Stimulated activated CD4-positive, alpha-beta T cell treated with anti-CD3 and anti-CD28 coated beads, Interleukin-15, amount 100 ng/mL, for 24 hours (primary cell): ENCODE results near the gene DSCAM.
"Not testable (repeated sequence)": the region's sequence is repeated elsewhere in the genome, so short reads cannot be mapped to it uniquely, and the experiment has no call there.

Experiments
- DNase-seq: peaks from one replicate; pipeline ENCODE4 v3.0.0-alpha.2; 2020

DSCAM gene

DNA sequence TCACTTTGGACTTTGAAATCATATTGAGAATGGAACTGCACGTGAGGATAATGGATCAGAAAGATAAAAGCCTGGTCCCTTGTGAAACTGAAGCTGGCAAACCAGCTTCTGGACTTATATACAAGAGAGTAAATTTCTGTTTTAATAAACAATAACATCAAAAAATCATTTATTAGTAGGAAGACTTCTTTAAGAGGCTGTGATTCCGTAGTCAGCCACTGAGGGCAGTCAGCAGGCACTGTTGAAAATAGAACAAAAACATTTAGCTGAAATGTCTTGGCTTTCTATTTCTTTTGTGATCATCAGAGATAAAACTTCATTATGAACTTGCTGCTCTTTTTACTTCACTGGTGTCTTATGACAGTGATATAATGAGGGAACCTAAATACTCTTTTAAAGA is 490.3 kb downstream of the DSCAM start:
- no peak for DNase-seq

DNA sequence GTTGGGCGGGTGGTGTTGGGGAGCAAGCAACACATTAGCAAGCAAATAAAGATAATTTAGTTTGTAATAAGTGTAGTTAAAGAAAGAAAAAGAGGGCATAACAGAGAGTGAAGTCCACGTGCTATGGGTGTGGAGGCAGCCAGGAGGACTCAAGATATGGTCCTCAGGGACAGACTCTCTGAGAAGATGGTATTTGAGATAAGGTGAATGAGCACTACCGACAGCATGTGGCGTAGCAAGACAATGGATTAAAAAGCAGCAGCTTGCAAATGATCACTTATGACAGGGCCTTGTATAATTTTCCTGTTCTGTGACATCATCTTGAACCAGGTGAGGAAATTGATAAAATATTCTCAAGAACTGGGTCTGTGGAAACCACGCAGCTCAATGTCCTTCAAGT is 491.9 kb downstream of the DSCAM start:
- DNase-seq: no peak

DNA sequence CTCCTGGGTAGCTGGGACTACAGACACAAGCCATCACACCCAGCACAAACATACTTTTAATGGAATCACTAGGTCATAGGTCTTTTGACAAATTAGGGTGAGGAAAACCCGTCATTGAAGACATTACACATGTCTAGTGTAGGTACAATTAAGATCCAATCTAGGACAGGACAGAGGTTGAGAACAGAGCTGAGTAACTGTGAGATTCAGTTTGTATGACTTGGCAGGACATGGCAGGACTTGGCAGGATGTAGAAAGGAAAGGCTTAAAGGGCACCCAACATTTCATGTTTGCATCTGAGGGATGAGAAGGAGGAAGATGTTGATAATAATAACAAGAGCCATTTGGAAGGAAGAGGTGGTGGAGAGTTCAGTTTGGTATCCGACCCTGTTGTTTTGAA is 496.0 kb downstream of the DSCAM start:
- DNase-seq: no peak

DNA sequence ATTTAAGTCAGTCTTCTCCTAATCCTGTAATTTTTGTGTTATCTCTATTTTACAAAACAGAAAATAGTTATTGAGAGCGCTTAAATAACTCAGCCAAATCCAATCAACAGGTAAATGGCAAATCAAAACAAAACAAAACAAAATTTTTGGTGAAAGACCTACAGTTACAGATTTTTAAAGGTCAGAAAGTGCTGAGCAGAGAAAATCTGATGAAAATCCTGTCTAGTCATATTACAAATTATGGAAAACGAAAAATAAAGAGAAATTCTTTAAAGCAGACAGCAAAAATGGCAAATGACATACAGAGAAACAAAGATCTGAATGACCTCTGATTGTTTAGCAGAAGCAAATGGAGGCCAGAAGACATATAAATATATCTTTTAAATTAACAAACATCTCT is 497.4 kb downstream of the DSCAM start:
- no peak for DNase-seq

DNA sequence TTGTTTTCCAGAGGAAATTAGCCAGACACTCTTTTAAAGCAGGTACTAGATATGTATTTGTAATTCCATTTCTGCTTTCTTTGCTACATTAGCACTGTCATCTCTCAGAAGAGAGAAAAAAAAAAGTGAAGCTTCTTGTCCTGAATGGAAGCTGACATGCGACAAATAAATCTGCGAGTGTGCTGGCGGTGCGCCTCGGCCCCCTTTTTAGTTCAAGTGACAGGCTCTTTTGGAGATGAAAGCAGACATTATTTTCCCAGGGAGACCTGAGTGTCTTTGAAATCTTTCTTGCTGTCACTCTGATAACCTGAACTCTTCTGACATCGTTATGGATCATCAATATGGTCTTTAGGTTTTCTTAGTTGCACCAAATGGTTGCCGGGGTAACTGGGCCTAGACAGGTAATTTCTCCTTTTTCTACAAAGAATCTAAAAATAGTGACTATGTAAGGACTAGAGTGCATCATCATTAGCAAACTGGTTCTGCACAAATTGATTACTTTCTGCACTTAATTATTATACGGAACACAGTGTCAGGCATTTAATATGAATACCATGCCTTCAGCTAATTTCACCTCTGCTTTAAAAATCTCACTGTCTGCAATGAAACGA is 501.1 kb downstream of the DSCAM start:
- DNase-seq: no peak

DNA sequence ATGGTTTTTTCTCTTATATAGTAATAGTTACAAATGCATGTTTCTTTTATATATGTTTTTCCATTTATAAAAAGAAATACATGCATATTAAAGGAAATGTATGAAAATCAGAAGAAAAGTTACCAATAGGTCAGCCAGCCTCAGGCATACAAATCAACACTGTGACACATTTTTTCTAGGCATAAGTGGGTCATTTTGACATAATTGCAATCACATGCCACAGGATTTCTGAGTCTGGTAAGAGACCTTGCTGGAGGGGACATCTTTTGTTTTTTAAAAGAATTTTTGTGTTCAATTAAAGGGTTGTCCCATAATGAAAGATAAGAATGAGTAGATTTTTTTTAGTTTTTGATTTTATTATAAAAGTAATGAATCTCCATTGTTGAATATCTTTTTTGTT is 506.6 kb downstream of the DSCAM start:
- no peak for DNase-seq

DNA sequence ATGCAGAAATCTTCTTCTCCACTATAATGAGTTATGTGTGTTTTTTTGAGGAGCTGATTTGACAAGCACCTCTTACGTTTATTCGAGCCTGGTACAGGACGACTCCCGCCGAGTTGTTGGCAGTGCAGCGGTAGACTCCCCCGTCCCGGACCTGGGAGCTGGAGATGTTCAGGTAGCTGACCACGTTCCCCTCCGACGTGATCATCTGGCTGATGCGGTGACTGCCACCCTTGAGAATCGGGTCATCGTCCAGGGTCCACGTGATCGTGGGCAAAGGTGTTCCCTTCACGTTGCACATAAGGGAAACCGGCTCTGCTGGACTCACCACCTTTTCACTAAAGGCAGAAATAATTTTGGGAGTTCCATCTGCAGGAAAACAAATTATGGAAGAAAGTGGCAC is 507.9 kb downstream of the DSCAM start:
- no peak for DNase-seq

DNA sequence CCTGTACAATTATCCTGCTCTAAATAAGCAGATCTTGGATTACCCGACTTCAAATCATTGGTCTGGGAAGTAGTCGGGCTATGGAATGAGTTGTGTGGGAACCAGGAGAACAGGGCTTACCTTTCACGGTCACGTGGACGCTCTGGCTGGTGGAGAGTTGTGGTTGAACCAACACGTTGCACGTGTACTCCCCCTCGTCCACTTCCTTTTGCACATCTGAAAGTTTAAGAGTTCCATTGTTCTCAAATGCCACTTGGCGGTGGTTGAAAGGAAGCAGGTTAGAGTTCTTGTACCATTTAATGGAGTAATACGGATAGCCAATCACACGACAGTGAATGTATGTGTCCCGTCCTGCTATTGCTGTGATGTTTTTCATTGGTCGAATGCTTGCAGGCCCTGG is 509.0 kb downstream of the DSCAM start:
- no peak for DNase-seq

DNA sequence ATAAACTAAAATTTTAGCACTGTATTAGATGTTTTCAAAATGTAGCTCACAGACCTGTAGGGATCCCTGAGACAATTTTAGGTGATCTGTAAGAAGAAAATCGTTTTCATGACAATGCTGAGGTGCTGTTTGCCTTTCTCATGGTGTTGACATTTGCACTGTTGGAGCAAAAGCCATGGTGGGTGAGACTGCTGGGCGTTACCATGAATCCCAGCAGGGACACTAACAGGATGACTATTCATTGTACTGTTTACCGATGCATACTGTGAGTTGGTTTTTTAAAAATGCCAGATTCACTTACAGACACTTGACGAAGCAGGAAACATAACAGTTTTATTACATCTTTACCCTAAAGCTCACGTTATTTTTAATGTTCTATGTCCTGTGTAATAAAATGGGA is 511.3 kb downstream of the DSCAM start:
- no peak for DNase-seq

DNA sequence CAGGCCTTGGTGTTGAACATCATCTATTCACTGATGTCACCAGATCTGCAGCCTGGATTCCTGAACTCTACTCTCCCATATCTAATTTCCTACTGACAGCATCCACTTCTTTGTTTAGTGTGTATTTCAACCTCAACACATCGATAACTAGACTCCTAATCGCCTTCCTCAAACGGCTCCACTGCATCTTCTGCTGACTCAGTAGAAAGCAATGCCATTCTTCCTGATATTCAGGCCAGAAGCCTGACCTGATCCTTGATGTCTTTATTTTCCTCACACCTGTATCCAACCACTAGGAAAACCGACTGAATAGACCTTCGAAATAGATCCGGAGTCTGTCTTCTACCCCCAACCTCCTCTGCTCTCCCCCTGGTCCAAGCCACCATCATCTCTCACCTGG is 512.8 kb downstream of the DSCAM start:
- no peak for DNase-seq

DNA sequence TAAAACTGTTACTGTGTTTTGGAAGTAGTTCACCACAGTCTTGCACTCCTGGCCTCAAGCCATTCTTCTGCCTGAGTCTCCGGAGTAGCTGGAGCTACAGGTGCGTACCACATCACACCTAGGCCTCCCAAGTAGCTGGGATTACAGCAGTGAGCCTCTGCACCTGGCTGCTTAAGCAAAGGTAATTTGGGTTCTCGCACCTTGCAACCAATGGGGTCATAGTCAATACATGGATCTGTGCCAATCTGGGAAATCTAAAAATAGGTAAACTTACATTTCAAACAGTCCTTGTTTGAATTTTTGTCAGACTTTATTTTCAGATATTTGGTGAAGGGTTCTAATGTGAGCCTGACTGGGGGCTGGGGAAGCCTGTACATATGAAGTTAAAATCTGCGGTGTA is 513.2 kb downstream of the DSCAM start:
- no peak for DNase-seq

DNA sequence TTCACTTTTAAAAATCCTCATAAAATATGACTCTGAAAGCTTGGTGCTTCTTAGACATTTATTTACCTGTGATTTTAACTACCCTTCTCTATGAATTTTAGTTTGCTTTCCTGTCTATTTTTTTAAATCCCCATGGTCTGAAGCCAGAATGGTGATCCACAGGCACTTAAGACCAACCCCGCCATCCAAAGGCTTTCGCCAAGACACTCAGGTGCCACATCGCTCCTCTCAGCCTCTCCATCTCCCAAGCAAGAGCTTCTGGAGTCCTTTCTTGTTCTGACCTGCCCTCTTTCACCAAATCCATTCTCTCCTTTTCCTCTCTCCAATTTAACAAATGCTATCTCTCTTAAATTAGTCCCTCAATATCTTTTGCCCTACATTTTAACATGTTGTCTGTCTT is 515.2 kb downstream of the DSCAM start:
- no peak for DNase-seq

DNA sequence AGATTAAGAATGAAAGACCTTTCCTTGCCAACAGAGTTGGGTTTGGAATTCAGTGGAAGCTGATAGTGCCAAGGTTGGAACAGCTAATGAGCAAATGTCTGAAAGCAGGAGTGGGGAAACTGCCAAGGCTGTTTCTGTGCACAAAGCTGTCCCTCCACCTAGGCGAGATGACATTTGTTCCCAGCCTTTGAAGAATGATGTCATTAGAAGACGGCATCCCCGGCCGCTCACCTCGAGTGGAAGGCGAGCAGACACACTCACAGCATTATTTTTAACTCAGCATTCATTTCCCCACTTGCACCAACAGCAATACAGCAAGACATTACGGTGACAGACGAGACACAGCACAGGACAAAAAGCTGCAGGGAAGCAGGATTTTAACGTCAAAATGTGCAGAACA is 515.8 kb downstream of the DSCAM start:
- DNase-seq: no peak

DNA sequence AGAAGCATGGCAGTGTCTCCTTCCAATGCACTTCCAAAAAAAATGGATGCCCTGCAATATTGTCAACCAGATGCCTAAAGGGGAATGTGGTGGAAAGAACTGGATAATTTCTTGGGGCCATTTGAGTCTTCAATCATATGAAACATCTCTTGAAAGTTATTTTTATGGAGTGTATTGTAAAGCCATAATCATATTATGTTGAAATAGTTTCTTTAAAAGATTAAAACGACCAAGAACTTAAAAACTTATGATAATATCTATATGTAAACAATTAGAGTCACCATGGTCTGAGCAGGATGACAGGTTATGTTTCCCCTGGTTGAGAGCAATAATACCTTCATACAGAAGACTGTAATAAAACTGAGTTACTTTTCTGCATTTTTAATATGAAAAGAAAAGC is 522.6 kb downstream of the DSCAM start:
- DNase-seq: no peak

DNA sequence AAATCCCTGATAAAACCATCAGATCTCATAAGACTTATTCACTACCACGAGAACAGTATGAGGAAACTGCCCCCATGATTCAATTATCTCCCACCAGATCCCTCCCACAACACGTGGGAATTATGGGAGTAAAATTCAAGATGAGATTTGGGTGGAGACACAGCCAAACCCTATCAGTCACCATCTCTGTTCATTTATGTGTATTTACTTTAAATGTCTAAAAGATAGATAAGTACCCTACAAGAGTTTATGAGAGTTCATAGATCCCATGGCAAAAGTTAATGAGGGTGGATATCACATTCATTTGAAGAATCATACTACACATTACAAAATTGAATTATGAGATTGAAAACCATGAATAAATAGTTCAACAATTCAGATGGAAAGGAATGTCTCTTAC is 526.2 kb downstream of the DSCAM start:
- DNase-seq: not testable (repeated sequence)

DNA sequence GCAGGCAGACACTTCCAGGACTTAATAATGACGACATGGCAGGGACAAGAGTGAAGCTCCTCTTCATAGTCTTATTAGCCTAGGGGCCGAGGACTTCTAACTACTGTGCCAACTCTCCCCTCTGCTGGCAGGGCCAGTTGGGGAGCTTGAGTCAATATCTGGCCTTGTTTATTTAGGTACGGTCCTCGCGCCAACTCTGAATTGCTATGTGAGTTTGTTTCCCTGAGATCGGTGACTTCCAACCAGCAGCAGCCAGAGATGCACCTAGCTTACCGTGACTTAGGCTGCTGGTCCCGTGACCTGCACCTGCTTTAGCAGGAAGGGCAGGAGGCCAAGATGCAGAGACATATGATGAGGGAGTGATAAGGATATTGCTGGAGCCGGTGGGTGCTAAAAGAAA is 528.6 kb downstream of the DSCAM start:
- no peak for DNase-seq

DNA sequence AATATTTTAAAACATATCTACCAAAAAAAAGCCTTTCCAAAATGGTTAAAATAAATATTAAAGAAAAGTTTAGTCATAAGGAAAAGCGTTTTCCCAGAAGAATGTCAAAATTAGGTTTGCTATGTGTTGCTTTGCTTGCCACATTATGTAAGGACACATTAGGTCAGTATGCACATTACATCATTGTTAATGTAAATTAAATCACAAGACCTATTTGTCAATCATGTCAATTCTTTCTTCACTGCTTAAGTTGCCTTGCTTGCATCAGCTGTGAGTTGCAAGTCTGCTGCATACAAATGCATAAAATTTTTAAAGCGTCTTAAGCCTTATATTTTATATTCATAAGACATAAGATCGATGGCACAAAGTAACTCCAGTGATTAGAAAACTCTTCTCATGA is 530.9 kb downstream of the DSCAM start:
- no peak for DNase-seq

DNA sequence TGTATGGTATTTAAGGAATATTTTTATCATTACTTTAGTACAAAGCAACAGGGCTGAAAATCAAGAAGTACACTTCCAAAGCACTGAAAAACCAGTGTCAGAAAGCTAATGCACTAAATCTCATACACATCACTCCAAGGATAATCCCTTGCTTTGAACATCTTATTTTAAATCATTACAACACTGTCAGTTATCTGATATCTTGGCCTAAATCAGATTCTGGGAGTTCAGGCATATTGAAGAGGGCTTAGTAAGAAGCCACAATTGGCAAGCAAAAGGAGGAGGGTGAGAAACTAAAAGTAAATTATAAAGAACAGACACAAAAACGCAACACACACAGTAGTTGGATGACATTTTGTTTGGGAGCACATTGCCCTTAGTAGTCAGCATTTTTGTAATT is 531.3 kb downstream of the DSCAM start:
- DNase-seq: no peak

DNA sequence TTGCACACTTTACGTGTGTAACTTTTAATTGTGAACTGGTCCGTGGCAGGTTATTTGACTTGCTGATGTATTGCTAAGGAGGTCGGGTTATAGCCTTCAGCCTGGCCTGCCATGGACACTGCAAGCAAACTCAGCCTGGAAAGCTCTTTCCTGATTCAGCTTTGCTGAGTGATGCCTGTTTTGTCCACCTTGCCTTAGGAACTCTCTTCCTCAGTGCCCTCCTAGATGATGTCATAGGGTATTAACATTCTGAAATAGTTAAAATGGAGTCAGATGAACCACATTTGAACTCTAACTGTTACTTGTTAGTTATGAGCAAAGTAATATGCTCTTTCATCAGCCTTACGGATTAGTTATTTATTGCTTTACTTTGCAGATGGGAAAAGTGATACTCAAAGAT is 533.7 kb downstream of the DSCAM start:
- DNase-seq: no peak

DNA sequence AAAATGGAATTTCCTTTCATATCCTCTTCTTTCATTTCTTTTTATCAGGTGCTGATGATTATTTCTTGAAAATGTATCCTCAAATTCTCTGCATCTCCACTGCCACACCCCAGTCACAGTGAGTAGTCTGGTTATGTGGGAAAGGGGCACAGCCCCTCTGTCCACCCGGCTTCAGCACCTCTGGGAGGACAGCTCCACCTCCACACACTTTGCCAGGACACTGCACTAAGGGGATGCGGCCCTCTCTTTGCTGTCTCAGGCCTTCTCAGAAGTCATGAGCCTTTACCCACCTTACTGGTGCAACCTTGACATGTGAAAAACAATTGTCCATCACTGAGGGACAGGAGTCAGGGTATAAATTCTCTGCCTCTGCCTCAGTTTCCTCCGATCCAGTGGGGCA is 546.7 kb downstream of the DSCAM start:
- DNase-seq: no peak

DNA sequence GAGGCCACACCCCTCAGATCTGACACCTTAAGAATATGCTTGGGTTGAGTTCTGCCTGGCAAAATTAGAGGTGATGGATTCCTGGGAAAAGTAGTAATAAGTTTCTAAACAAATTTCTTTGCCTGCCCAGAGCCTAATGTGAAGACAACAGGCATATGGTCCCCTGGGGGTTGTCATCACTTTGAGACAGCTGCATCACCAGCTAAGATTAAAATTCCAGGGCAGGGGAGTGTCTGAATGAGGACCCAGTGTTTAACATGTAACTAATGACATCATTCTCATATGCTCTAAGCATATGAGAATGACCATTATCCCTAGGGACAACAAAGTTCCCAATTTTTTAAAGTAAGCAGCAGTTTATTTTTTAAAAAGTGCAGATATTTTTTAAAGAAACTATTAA is 547.5 kb downstream of the DSCAM start:
- no peak for DNase-seq

DNA sequence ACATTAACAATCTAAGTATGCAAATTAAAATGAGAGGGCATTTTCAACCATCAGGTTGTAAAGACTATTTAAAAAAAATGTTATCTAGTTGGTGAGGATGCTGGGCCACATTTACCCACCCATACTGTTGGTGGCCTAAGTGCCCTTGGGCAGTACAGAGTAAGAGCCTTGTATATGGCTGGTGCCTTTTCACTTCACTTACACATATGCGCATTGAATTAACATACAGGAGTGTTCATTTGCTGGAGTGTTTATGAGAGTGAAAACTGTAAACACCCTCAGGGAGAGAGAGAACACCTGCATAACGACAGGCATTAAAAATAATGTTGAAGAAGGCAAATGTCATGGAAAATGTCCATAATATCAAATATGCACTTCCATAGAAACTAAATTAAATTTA is 552.6 kb downstream of the DSCAM start:
- no peak for DNase-seq

DNA sequence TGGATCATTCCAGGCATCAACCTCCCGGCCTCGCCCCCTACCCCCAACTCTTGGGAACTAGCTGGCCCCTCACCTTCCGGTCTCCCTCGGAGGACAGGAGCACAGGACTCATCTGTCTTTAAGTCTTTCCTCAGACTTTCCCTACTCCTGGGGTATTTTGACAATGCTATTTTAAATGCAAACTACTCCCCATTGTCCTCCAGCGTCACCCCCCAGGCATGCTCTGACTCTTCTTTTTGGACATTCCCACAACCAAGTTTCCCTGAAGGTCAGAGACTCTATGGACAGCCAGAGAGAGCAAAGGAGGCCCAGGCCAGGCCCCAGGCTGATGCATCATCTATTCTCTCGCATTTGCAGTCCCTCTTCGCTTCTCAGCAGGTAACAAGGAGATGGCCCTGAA is 555.4 kb downstream of the DSCAM start:
- no peak for DNase-seq

DNA sequence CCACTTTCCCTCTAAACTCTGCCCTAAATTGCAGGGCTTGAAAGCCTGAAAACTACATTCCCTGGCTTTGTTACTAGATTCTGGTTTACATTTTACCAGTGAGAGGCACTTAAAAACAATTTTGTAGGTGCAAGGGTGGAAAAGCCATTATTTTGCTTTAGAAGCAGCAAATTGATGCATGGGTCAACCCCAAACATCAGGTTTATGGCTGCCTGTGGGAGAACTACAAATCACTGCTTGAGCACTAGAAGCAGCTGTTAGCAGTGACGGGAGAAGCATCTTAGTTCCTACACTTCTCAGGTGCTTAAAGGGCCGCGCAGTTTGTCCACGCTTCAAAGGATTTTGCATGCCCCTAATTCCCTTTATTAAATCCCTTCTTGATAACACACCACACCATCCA is 562.5 kb downstream of the DSCAM start:
- DNase-seq: no peak

DNA sequence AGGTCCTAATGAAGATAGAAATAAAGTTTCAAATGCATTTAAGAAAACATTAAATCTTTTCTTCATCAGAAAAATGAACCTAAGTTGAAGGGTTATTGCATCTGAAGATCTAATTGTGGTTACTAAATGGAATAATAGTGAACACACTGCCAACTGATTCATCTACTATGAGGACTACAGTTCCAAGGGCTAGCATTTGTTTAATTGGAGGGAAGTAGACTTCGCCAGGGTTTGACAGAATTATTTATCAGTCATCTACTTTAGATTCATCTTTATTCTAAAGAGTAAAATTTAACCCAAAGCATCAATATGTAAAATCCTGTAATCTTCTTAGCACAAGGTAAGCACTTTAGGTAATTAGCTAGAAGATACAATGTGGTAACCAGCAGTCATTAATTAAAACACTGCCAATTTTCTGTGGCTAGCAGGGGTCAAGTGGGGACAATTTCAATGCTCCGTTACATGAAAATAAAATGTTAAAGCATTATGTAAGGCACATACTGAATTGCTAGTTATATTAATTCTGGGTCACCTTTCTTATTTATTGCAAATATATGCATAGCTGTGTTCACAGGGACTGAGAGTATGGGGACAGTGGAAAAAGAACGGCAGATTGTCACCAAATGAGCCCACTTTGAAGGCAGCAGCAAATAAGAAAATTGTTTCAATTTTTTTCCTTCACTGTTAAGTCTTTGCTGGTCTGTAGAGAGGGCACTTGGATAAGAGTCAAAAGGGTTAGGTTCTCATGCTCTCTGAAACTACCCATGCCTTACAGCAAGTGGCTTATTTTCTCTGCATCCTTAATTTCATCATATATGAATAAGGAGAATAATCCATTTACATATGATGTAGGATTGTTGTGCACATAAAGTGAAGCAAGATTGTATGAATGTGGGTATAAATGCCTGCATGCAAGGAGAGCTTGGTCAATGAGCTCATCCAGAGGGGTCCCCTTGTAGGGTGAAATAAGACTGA is 563.8 kb downstream of the DSCAM start:
- DNase-seq: no peak
